A673 (cell line): ENCODE data around the gene BLVRB. TPM values are rescaled to one million over a fixed set of nuclear protein-coding genes. Genes with fewer than 3 reads are reported as not detected.

ENCODE experiments used
- BruUV-seq: library from RNA; stranded (reverse); fragments of 400-500 nt; replicated peaks from 2 replicates; lab custom pipeline; 2021; lab: Mats Ljungman, UMichigan
- CTCF ChIA-PET: fragments of 300-600 bp; sonication (Branson Sonifier 250); formaldehyde crosslinking; loops from one replicate; lab custom pipeline; 2022; ENCODE audit warnings: antibody characterized with exemption; lab: Charles Lee
- POLR2A ChIA-PET: fragments of 300-600 bp; sonication (Branson Sonifier 250); formaldehyde crosslinking; loops from one replicate; lab custom pipeline; 2022; ENCODE audit warnings: antibody characterized with exemption; ENCODE audit not compliant: low non-redundant PET; lab: Charles Lee
- DNase-seq: peaks from one replicate; pipeline ENCODE4 v3.0.0-alpha.2; 2015; ENCODE audit warnings: low spot score
- H3K27ac ChIP-seq: fragments of 200-600 bp; sonication (generic); 2 replicates; pipeline ENCODE4 v1.5.1; 2016; ENCODE audit warnings: mixed run types, low read depth, mild to moderate bottlenecking, mixed read lengths, antibody characterized with exemption, low read length; ENCODE audit not compliant: poor library complexity, severe bottlenecking
- H3K27me3 ChIP-seq: fragments of 200-600 bp; sonication (generic); replicated peaks from 2 replicates; pipeline ENCODE4 v1.6.1; 2017; ENCODE audit warnings: mixed run types, low read depth, mild to moderate bottlenecking, mixed read lengths, antibody characterized with exemption, low read length; ENCODE audit not compliant: insufficient read depth, poor library complexity
- H3K36me3 ChIP-seq: fragments of 200-600 bp; sonication (generic); 2 replicates; pipeline ENCODE4 v1.6.1; 2016; ENCODE audit warnings: mixed run types, mild to moderate bottlenecking, mixed read lengths, antibody characterized with exemption, low read length; ENCODE audit not compliant: insufficient read depth, poor library complexity, severe bottlenecking
- H3K4me1 ChIP-seq: fragments of 200-600 bp; sonication (generic); 2 replicates; pipeline ENCODE4 v1.6.1; 2017; ENCODE audit warnings: mixed run types, mild to moderate bottlenecking, mixed read lengths, antibody characterized with exemption, low read length; ENCODE audit not compliant: insufficient read depth, poor library complexity, severe bottlenecking
- H3K4me3 ChIP-seq: fragments of 200-600 bp; sonication (generic); 2 replicates; pipeline ENCODE4 v1.5.1; 2016; ENCODE audit warnings: low read depth, mixed run types, mild to moderate bottlenecking, mixed read lengths, low read length; ENCODE audit not compliant: poor library complexity, severe bottlenecking
- H3K9me3 ChIP-seq: fragments of 200-600 bp; sonication (generic); 2 replicates; pipeline ENCODE4 v1.6.1; 2016; ENCODE audit warnings: mixed run types, low read depth, mild to moderate bottlenecking, mixed read lengths, antibody characterized with exemption, low read length; ENCODE audit not compliant: poor library complexity, severe bottlenecking
- EZH2 ChIP-seq: fragments of 200-600 bp; sonication (generic); IDR thresholded peaks from 2 replicates; pipeline ENCODE4 v1.6.1; 2017; ENCODE audit warnings: borderline replicate concordance, low read depth, mild to moderate bottlenecking, mixed read lengths, antibody characterized with exemption, low read length; ENCODE audit not compliant: poor library complexity, severe bottlenecking
- intact Hi-C: fragments of 100-400 bp; cut with micrococcal nuclease; formaldehyde crosslinking; loops from one replicate; pipeline ENCODE4 v1.10.0; 2022; ENCODE audit not compliant: unreplicated experiment
- total RNA-seq: library from RNA; stranded (reverse); gene quantifications from 2 replicates; pipeline ENCODE4 v1.2.3, GENCODE V29; 2021
- TF ChIP-seq, protein P1 (sequence below): fragments of 300-800, 200-600 bp; sonication (generic); conservative IDR thresholded peaks from 2 replicates; pipeline ENCODE4 v1.5.1; 2017; ENCODE audit warnings: low read depth, mild to moderate bottlenecking, antibody characterized with exemption, low read length, moderate library complexity, mixed read lengths

The BLVRB gene
- total RNA-seq, 1 experiment from 2014 or later: 36.1 TPM

DNA sequence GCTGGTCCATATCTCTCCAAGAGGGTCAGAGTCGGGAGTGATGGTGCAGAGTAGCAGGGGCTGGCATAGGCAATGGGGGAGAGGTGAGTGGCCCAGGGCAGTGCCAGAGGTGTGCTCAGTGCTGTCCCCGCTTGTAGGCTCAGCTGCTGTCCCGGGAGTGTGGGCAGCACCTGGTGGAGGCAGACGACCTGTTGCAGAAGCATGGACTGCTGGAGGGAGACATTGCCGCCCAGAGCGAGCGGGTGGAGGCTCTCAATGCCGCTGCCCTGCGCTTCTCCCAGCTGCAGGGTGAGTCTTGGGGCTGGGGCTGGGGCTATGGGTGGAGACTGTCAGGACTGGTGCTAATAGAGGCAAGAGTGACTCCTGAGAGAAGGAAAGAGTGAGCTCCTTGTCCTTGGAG lies 40.6 kb upstream of the BLVRB start:
- H3K36me3 ChIP-seq: no peaks in the 10 kb centered on the region
- no TSS peak for BruUV-seq
- CTCF ChIA-PET: interaction anchor here (1.1 kb wide), 1 partner anchor 86 kb away, joined by 4 read pairs; no protein-coding TSS in a partner anchor

DNA sequence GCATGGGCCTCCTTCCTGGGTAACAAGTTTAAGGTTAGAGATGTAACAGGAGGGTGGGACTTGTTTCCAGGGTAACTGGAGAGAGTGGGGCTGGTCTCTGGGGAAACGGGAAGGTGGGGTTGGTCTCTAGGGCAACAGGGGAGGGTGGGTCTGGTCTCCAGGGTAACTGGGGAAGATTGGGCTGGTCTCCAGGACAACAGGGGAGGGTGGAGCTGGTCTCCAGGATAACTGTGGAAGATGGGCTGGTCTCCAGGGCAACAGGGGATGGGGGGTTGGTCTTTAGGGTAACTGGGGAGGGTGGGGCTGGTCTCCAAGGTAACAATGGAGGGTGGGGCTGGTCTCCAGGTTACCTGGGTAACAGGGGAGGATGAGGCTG lies 37.8 kb upstream of the BLVRB start:
- Histone ChIP-seq H3K9me3 (no peaks in the 10 kb centered on the region), H3K27ac (no peak overlapping the region), H3K27me3 (no peaks in the 10 kb centered on the region), H3K36me3 (no peaks in the 10 kb centered on the region), H3K4me1 (no peaks in the 10 kb centered on the region), H3K4me3 (no peak overlapping the region)
- ChIA-PET CTCF (no interaction called here), POLR2A (interaction anchor here (0.5 kb wide), 1 partner anchor 818 kb away, joined by 3 read pairs; no protein-coding TSS in a partner anchor)
- DNase-seq: no peak
- intact Hi-C loops: no loop called here
- TF ChIP-seq EZH2: no peak
- TF ChIP-seq, protein P1, sequence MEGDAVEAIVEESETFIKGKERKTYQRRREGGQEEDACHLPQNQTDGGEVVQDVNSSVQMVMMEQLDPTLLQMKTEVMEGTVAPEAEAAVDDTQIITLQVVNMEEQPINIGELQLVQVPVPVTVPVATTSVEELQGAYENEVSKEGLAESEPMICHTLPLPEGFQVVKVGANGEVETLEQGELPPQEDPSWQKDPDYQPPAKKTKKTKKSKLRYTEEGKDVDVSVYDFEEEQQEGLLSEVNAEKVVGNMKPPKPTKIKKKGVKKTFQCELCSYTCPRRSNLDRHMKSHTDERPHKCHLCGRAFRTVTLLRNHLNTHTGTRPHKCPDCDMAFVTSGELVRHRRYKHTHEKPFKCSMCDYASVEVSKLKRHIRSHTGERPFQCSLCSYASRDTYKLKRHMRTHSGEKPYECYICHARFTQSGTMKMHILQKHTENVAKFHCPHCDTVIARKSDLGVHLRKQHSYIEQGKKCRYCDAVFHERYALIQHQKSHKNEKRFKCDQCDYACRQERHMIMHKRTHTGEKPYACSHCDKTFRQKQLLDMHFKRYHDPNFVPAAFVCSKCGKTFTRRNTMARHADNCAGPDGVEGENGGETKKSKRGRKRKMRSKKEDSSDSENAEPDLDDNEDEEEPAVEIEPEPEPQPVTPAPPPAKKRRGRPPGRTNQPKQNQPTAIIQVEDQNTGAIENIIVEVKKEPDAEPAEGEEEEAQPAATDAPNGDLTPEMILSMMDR: no peak
- BruUV-seq: no TSS peak

More for the DNA sequence above, 40.6 kb upstream of the BLVRB start:
- intact Hi-C loops: no loop called here
- POLR2A ChIA-PET: no interaction called here
- H3K4me3 ChIP-seq: no peak overlapping the region
- no peaks in the 10 kb centered on the region for H3K9me3 ChIP-seq
- no peak for DNase-seq
- TF ChIP-seq, protein P1: no peak
- TF ChIP-seq EZH2: no peak
- H3K4me1 ChIP-seq: no peaks in the 10 kb centered on the region
- no peak overlapping the region for H3K27ac ChIP-seq
- no peaks in the 10 kb centered on the region for H3K27me3 ChIP-seq

DNA sequence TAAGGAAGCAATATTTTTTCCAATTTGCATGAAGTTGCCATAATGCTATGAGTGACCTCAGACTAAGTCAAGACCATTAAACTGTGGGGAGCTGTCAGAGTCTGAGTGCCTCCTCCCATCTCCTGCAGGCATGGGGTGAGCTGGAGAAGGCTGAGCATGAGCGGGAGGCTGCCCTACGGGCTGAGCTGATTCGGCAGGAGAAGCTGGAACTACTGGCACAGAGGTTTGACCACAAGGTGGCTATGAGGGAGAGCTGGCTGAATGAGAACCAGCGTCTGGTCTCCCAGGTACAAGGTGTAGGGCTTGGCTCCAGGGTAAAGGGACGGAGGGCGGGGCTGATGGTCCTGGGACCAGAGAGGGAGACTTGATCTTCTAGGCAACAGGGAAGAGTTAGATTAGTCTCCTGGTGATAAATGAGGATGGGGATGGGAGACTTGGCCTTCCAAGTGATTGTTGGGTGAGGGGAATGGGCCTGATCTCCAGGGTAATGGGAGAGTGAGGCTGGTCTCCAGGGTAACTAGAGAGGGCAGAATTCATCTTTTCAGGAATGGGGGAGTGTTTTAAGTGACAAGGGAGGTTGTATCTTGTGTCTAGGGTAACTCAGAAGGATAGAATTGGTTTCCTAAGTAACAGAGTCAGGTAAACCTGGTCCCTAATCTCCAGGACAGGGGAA lies 37.2 kb upstream of the BLVRB start:
- no peak overlapping the region for H3K4me3 ChIP-seq
- H3K4me1 ChIP-seq: no peaks in the 10 kb centered on the region
- no peak for TF ChIP-seq EZH2
- TF ChIP-seq, protein P1: 0 out of 2 replicates have a peak, but pooled peaks have one; percentile 17
- BruUV-seq: no TSS peak
- no peaks in the 10 kb centered on the region for H3K27me3 ChIP-seq
- intact Hi-C loops: no loop called here
- no peak for DNase-seq
- CTCF ChIA-PET: no interaction called here
- no peak overlapping the region for H3K27ac ChIP-seq
- H3K9me3 ChIP-seq: no peaks in the 10 kb centered on the region
- POLR2A ChIA-PET: interaction anchor here (0.5 kb wide), 1 partner anchor 819 kb away, joined by 3 read pairs; no protein-coding TSS in a partner anchor
- H3K36me3 ChIP-seq: no peaks in the 10 kb centered on the region
